Neural progenitor cell (in vitro differentiated cells): ENCODE results near the gene PRRX1.

Source experiments
- EZH2phosphoT487 ChIP-seq: fragments of 200-600 bp; sonication (generic); IDR thresholded peaks from 2 replicates; pipeline ENCODE4 v1.6.1; 2017; ENCODE audit warnings: antibody characterized with exemption
- TF ChIP-seq, protein P1 (sequence below): fragments of 200-600 bp; sonication (generic); IDR thresholded peaks from 2 replicates; pipeline ENCODE4 v1.5.1; 2017; ENCODE audit warnings: antibody characterized with exemption, mild to moderate bottlenecking

DNA sequence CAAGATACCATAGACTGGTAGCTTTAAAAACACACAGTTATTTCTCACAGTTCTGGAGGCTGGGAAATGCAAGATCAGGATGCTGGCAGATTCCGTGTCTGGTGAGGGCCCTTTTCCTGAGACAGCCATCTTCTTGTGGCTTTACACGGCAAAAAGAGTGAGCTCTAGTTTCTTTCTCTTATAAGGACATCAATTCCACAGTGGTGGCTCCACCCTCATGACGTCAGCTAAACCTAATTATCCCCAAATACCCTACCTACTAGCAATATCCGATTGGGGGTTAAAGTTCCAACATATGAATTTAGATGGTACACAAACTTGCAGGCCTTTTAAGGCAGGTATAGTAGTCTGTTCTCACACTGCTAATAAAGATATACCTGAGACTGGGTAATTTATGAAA is 77.7 kb downstream of the PRRX1 start:
- TF ChIP-seq, protein P1, sequence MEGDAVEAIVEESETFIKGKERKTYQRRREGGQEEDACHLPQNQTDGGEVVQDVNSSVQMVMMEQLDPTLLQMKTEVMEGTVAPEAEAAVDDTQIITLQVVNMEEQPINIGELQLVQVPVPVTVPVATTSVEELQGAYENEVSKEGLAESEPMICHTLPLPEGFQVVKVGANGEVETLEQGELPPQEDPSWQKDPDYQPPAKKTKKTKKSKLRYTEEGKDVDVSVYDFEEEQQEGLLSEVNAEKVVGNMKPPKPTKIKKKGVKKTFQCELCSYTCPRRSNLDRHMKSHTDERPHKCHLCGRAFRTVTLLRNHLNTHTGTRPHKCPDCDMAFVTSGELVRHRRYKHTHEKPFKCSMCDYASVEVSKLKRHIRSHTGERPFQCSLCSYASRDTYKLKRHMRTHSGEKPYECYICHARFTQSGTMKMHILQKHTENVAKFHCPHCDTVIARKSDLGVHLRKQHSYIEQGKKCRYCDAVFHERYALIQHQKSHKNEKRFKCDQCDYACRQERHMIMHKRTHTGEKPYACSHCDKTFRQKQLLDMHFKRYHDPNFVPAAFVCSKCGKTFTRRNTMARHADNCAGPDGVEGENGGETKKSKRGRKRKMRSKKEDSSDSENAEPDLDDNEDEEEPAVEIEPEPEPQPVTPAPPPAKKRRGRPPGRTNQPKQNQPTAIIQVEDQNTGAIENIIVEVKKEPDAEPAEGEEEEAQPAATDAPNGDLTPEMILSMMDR = no peak
- no peak for TF ChIP-seq EZH2phosphoT487
